ENCODE measurements around the gene MAT2B.

GRCh38 chr5:163489055-163489744 is 16.2 kb upstream of the MAT2B start:
- no peak for TF ChIP-seq BHLHE40 (IDR thresholded peaks at IDR 0.05; ENCODE audit: borderline replicate concordance)
- no peak for TF ChIP-seq SP1 (IDR thresholded peaks at IDR 0.05)

All from HEK293T (cell line).